Measurements from ENCODE around the gene TBX4.

TBX4 gene

GRCh38 chr17:61474934-61475333 lies 22.7 kb downstream of the TBX4 start:
- DNase-seq (ENCODE audit: extremely low read depth, low read depth): no peak
- TF ChIP-seq CTCF (IDR thresholded peaks at IDR 0.05; ENCODE audit: low read depth, low read length): no peak

GRCh38 chr17:61475726-61476125 lies 23.5 kb downstream of the TBX4 start:
- TF ChIP-seq CTCF (IDR thresholded peaks at IDR 0.05; ENCODE audit: low read depth, low read length): no peak
- DNase-seq (ENCODE audit: extremely low read depth, low read depth): no peak

GRCh38 chr17:61476476-61477203 lies 24.4 kb downstream of the TBX4 start:
- no peak for DNase-seq (ENCODE audit: extremely low read depth, low read depth)
- TF ChIP-seq CTCF (IDR thresholded peaks at IDR 0.05; ENCODE audit: low read depth, low read length): no peak

DNA sequence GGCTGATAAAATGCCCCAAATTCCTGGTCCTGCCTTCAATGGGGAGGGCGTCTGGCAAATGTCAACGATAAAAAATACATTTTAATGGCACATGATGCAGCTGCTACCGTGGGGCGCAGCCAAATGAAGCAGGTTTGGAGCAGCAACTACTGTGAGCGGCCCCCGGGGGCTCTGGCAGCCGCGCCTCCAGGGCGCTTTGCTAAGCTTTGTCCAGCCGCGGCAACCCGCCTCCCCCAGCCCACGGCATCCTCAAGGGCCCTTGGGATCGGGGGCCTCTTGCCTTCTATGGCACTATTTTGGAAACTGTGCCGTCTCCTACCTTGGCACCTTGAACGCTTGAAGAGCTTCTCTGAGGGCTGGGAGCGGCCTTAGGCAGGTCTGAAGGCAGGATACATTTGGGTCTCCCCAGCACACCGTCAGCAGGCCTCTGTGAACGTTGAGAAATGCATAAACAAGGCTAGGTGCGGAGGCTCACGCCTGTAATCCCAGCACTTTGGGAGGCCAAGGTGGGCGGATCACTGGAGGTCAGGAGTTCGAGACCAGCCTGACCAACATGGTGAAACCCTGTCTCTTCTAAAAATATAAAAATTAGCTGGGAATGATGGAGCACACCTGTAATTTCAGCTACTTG lies 25.1 kb downstream of the TBX4 start:
- no peak for DNase-seq (ENCODE audit: extremely low read depth, low read depth)
- TF ChIP-seq CTCF (IDR thresholded peaks at IDR 0.05; ENCODE audit: low read depth, low read length): no peak

- no peak for DNase-seq (ENCODE audit: extremely low read depth, low read depth)
- no peak for TF ChIP-seq CTCF (IDR thresholded peaks at IDR 0.05; ENCODE audit: low read depth, low read length)
Measured at GRCh38 chr17:61478026-61478789, 26.0 kb downstream of the TBX4 start.

DNA sequence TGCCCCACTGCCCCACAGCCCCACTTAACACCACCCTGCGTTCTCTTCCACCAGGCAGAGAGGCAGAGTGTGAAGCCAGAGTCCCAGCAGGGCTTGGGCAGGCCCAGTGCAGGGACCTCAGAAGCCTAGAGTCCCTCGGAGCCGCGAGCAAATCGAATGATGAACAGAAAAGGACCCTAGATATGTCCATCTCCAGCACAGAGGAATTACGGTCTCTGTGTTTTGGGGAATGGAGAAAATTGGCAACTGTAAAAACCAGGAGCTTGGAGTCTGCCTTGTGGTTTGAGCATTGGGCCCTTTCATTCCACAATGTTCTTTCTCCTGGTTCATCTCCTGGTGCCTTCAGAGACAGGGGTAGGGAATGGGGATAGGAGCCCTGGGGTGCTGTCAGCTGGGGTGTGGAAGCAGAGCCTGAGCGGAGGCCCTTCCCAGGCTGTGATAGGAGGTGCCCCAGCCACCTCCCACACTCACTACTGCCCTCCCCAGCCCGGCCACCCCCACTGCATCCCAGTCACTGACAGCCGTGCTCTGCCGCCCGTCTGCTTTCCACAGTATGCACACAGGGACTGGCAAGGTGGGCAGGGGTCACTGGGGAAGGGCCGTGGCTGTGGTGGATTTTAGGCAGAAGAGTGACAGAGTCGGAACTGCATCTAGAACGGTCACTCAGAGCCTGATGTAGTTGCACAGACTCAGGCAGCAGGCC lies 26.7 kb downstream of the TBX4 start:
- no peak for TF ChIP-seq CTCF (IDR thresholded peaks at IDR 0.05; ENCODE audit: low read depth, low read length)
- DNase-seq (ENCODE audit: extremely low read depth, low read depth): no peak
